Measurements from ENCODE around the gene ABCA6. TPM values are rescaled to one million over a fixed set of nuclear protein-coding genes. Genes with fewer than 3 reads are reported as not detected.
A peak's percentile ranks its signal among the peaks of the same experiment; 100 is the strongest.

ABCA6 gene
- total and polyA plus RNA-seq, 9 of the 15 experiments (the other 6 are each of a cell fraction or from before 2014, with no cell fraction given) = 0.06 to 0.73 (median 0.15) TPM

DNA sequence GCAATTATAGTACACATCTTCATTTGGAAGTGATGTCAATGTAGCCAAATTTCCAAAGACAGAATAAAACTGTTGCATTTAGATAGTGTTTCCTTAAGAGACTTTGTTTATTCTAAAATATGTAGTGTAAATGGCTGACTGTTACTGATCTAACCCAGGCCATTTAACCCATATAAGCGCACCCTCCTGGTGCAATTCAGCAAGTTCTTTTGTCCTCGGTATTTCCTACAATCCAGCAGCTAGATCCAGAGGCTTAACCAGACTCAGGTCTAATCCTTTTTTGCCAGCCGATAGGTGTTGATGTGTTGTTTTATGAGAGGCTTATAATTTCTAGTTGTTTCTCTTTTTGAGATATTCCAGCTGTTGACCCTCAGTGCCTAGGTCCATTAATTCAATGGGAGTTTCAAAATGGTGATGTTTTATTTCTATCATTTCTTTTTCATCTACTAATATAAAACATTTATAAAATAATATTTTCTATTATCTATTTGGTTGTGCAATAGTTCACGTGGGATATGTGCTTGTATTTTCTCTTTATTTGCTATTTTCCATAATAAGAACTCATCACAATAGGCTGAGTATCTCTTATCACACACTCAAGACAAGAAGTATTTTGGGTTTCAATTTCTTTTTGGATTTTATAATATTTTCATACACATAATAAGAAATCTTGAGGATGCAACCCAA, 95.4 kb downstream of the ABCA6 start:
- no peak for FAIRE-seq
- Histone ChIP-seq H3K9me3 (replicated peaks; ENCODE audit: control insufficient read depth, insufficient read depth, low read depth, low read length) (peaks cover 8% of the 10 kb centered on the region; the same call in 1 of the 2 replicates), H3K4me2 (ENCODE audit: insufficient read depth, low read length) (peak overlapping the region; percentile 10; the same call in 1 of the 2 replicates), H4K20me1 (replicated peaks; ENCODE audit: control insufficient read depth, insufficient read depth, low read length) (no peaks in the 10 kb centered on the region), H3K9ac (ENCODE audit: insufficient read depth in 1 of 2, low read depth in 2 of 2, low read length in 2 of 2) (peak overlapping the region in 1 of 2 experiments; percentile 12; a peak in 1 of 4 replicates), H2AFZ (ENCODE audit: low read depth, low read length) (peak overlapping the region; percentile 73), H3K27me3 (ENCODE audit: control insufficient read depth in 2 of 2, insufficient read depth in 2 of 2, low read length in 2 of 2) (no peaks in the 10 kb centered on the region), H3K27ac (ENCODE audit: extremely low read depth, low read depth, low read length) (peak overlapping the region; percentile 86), H3K4me1 (replicated peaks in 1 of 2; ENCODE audit: control insufficient read depth in 2 of 2, insufficient read depth in 2 of 2, low read length in 2 of 2) (peaks cover 3 to 33% of the 10 kb centered on the region in 2 experiments), H3K36me3 (ENCODE audit: control insufficient read depth, insufficient read depth, low read length) (no peaks in the 10 kb centered on the region), H3K79me2 (ENCODE audit: control insufficient read depth, insufficient read depth, low read length) (no peaks in the 10 kb centered on the region), H3K4me3 (no peak overlapping the region), H3K9me1 (ENCODE audit: control insufficient read depth, insufficient read depth, low read length) (no peaks in the 10 kb centered on the region)
- peak; percentile 59; the same call in 2 of the 3 replicates for ATAC-seq
- in situ Hi-C loops (cut with MboI) (no loop called here), intact Hi-C loops (cut with micrococcal nuclease) (loop anchor here (2.0 kb wide), 1 partner anchor 47 kb away; no protein-coding TSS in a partner anchor)
- no TSS peak for BruUV-seq (replicated peaks)
- ChIA-PET CTCF (ENCODE audit: low intra/inter-chr PET ratio) (no interaction called here), POLR2A (interaction anchor here (0.8 kb wide), 1 partner anchor 34 kb away, joined by 3 read pairs; no protein-coding TSS in a partner anchor)
- peak in 1 of 4 experiments; percentile 47 for DNase-seq (ENCODE audit: extremely low read depth in 1 of 4, low spot score in 3 of 4)
- 38% methylated on average over 4 of the region's 4 CpGs for WGBS (ENCODE audit: insufficient coverage, low coverage, missing lambda C conversion rate)
- no peak for TF ChIP-seq ZFP36 (IDR thresholded peaks at IDR 0.05; ENCODE audit: low read depth, low read length, partially characterized antibody)
- TF ChIP-seq, protein P1, sequence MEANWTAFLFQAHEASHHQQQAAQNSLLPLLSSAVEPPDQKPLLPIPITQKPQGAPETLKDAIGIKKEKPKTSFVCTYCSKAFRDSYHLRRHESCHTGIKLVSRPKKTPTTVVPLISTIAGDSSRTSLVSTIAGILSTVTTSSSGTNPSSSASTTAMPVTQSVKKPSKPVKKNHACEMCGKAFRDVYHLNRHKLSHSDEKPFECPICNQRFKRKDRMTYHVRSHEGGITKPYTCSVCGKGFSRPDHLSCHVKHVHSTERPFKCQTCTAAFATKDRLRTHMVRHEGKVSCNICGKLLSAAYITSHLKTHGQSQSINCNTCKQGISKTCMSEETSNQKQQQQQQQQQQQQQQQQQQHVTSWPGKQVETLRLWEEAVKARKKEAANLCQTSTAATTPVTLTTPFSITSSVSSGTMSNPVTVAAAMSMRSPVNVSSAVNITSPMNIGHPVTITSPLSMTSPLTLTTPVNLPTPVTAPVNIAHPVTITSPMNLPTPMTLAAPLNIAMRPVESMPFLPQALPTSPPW (CRISPR knock-in tag; IDR thresholded peaks at IDR 0.05) = no peak
- no peak for TF ChIP-seq CREBBP (IDR thresholded peaks at IDR 0.05; ENCODE audit: low read depth, low read length)
- TF ChIP-seq ZNF644 (tag; IDR thresholded peaks at IDR 0.05; ENCODE audit: low read depth) = peak; percentile 21
- no peak for TF ChIP-seq BRD4 (IDR thresholded peaks at IDR 0.05)
- TF ChIP-seq ZNF212 (CRISPR knock-in tag; IDR thresholded peaks at IDR 0.05) = no peak
- TF ChIP-seq, protein P2, sequence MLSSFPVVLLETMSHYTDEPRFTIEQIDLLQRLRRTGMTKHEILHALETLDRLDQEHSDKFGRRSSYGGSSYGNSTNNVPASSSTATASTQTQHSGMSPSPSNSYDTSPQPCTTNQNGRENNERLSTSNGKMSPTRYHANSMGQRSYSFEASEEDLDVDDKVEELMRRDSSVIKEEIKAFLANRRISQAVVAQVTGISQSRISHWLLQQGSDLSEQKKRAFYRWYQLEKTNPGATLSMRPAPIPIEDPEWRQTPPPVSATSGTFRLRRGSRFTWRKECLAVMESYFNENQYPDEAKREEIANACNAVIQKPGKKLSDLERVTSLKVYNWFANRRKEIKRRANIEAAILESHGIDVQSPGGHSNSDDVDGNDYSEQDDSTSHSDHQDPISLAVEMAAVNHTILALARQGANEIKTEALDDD (IDR thresholded peaks at IDR 0.05) = 0 out of 2 replicates have a peak, but pooled peaks have one; percentile 34
- TF ChIP-seq XRCC5 (IDR thresholded peaks at IDR 0.05; ENCODE audit: low read depth, low read length) = no peak
- TF ChIP-seq, protein P3, sequence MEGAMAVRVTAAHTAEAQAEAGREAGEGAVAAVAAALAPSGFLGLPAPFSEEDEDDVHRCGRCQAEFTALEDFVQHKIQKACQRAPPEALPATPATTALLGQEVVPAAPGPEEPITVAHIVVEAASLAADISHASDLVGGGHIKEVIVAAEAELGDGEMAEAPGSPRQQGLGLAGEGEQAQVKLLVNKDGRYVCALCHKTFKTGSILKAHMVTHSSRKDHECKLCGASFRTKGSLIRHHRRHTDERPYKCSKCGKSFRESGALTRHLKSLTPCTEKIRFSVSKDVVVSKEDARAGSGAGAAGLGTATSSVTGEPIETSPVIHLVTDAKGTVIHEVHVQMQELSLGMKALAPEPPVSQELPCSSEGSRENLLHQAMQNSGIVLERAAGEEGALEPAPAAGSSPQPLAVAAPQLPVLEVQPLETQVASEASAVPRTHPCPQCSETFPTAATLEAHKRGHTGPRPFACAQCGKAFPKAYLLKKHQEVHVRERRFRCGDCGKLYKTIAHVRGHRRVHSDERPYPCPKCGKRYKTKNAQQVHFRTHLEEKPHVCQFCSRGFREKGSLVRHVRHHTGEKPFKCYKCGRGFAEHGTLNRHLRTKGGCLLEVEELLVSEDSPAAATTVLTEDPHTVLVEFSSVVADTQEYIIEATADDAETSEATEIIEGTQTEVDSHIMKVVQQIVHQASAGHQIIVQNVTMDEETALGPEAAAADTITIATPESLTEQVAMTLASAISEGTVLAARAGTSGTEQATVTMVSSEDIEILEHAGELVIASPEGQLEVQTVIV (CRISPR knock-in tag; IDR thresholded peaks at IDR 0.05; ENCODE audit: borderline replicate concordance) = no peak
- TF ChIP-seq ZNF217 (CRISPR knock-in tag; IDR thresholded peaks at IDR 0.05) = no peak
- TF ChIP-seq ASH1L (IDR thresholded peaks at IDR 0.05; ENCODE audit: borderline replicate concordance, low read depth, partially characterized antibody) = no peak
- no peak for TF ChIP-seq ZNF695 (CRISPR knock-in tag; IDR thresholded peaks at IDR 0.05)
- TF ChIP-seq ZNF717 (CRISPR knock-in tag; IDR thresholded peaks at IDR 0.05) = no peak
- TF ChIP-seq ZNF133 (CRISPR knock-in tag; IDR thresholded peaks at IDR 0.05) = no peak
- TF ChIP-seq GATAD2A (IDR thresholded peaks at IDR 0.05) = no peak

Measured in K562 (cell line).